Measurements from ENCODE around the gene TEAD3.
"Not testable (repeated sequence)": the region's sequence is repeated elsewhere in the genome, so short reads cannot be mapped to it uniquely, and the experiment has no call there.

The TEAD3 gene

DNA sequence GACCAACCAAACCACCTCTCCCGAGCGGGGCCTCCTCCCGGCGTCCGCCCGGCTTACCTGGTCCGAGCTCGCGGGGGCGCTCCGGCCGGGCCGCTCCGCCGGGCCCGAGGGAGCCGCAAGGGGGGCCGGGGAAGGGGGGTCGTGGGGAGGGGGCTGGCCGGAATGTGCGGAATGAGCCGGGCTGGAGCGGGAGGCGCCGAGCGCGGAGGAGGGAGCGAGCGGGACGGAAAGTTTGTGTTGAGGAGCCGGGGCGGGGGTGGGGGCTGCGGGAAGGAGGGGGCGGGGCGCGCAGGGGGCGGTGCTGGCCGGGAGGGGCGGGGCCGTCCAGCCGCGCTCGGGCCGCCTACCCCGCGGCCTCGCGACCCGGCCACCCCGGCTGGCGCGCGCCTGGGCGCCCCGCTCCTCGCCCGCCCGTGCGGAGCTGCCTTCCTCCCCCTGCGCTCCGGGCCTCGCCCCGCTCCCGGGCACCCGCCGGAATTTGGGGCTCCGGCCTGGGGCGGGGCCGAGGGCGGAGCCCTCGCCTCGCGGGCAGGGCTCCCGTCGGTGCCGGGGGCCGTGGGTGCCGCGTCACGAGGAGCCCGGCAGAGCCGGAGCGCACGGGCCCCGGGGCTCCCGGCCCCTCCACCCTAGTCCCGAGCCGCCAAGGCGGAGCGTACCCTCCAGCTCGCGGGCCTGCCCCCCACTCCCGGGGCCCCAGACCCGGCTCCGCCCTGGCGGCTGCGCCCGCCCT, at the start of gene TEAD3:
TSS of gene TEAD3 (minus strand) at position 239 of the 730 bp plus-strand sequence.
- peak in 3 of 4 experiments; percentile 20 to 26 (median 23) for DNase-seq

DNA sequence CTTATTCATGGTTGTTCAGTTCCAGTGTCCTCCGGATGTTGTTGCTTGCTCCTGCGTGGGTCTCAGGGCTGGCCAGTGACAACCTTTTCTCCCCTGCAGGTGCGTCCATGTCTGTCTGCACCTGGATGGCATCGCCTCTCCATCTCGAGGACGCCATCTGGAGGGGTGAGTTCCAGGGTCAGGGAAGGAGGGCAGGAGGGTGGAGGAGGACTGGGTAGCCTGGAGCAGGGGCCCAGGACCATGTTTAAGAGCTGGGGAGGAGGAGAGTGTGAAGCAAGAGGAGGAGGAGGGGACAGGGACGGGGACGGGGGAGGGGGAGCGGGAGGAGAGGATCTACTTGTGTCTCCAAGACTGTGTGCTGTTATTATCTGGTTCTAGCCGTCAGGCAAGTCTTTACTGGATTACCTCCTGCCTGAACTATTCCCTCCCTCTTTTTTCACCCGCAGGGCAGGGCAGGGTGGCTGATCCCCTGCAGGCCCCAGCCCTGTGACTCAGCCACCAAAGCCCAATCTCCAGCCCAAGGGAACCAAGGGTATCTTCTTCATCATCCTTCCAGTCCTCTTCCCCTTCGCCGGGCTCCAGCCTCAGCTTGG, 48.0 kb upstream of the TEAD3 start:
- DNase-seq = no peak

DNA sequence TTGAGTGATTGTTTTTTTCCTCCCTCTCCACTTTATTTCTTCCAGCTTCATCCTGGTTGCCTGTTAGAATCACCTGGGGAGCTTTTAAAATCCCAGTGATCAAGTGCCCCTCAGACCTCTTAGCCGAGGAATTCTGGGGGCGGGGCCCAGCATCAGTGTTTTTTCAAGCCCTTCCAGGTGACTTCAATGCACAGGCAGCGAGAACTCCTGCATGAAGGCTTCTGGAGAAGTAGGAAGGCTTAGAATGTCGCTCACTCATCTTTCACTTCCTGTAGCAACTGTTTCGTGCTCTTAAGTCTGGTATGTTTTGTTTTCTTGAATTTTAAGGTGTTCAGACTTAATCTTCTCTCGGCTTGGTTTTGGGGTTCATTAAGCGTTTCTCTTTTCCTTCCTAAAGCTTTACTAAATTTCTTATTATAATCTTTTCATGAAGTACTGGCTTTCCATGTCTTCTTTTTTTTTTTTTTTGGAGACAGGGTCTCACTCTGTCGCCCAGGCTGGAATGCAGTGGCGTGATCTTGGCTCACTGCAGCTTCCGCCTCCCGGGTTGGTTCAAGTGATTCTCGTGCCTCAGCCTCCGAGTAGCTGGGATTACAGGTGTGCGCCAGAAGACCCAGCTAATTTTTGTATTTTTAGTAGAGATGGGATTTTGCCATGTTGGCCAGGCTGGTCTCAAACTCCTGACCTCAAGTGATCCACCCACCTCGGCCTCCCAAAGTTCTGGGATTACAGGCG, 46.7 kb upstream of the TEAD3 start:
- no peak for DNase-seq

DNA sequence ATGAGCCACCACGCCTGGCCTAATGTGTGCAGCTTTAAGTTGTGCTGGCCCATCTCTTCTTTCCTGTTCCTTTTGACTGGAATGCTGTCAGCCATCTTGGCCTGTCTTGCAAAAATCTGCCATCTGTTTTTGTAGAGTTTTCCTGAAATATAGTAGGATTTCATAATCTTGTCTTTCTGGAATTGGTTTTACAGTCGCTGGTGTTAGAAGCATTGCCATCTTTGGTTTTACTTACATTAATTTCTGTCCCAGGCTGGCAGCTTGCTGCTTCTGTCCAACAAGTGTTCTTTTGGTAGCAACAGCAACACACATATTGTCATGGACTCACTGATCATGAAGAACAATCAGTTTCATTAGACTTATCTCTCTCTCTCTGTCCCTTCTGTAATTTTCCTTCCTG, 45.0 kb upstream of the TEAD3 start:
- DNase-seq = no peak

DNA sequence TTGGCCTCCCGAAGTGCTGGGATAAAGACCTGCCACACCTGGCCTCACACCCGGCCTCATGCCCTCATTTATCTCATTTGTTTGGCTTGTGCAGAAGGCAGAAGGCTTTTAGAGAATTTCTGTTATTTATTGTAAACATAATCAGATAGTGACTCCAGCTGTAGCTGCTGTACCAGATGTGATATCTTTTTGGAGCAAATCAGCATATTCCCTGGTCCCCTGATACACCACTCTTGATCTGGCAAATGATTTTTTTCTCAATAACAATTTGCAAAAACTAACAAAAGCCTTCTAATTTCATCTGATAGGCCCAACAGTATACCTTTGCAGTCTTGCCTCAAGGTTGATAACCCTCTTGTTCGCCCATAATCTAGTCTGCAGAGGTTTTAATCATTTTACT, 42.3 kb upstream of the TEAD3 start:
- DNase-seq = no peak

DNA sequence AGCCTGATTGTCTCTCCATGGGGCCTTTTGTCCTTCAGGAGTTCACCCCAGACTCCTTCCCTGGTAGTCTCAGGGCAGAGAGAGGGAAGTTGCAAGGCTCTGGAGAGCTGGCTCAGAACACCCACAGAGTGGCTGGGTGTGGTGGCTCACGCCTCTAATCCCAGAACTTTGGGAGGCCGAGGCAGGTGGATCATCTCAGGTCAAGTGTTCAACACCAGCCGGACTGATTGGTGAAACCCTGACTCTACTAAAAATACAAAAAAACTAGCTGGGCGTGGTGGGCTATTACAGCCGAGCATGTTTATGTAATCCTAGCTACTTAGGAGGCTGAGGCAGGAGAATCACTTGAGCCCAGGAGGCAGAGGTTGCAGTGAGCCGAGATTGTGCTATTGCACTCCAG, 39.0 kb upstream of the TEAD3 start:
- not testable (repeated sequence) for DNase-seq

DNA sequence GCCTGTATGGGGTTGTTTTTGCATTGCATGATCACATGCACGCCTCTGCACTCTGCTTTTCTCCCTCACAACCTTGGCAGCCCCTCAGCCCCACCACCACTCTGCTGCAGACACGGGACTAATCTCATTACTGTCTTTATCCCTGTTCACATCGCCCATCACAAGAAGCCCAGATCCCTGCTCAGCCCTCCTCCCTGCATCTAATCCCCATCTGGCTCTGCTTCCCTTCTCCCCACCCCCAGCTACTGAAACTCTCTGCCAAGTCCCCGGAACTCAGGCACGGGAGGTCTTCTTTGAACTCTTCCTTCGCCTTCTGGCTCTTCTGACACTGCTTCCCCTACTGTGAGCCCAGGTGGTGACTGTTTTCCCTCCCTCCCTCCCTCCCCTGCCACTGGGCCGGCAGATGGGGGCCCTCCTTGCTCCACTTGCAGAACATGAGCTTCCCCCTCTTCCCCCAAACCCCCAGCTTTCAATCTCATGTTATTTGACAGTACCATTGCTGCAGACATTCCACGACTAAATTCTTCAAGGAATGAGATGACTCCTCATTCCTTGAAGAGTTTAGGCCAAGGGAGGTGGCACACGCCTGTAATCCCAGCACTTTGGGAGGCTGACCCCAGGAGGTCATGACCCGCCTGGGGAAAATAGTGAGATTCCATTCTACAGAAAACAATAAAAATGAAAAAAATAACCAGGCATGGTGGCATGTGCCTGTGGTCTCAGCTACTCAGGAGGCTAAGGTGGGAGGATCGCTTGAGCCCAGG, 37.7 kb upstream of the TEAD3 start:
- no peak for DNase-seq

DNA sequence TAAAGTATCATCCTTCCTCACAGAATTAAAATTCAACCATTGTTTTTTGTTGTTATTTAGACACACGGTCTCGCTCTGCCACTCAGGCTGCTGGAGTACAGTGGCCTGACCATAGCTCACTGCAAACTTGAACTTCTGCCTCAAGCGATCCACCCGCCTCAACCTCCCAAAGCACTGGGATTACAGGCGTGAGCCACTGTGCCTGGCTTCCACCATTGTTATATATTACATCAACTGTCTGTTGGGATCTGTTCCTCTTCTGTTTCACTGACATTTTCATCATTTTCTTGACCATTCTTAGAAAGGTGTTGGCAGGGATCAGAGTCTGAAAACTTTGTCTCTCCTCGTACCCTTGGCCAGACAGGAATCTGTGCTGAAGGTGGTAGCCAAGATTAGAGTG, 37.1 kb upstream of the TEAD3 start:
- DNase-seq = no peak

DNA sequence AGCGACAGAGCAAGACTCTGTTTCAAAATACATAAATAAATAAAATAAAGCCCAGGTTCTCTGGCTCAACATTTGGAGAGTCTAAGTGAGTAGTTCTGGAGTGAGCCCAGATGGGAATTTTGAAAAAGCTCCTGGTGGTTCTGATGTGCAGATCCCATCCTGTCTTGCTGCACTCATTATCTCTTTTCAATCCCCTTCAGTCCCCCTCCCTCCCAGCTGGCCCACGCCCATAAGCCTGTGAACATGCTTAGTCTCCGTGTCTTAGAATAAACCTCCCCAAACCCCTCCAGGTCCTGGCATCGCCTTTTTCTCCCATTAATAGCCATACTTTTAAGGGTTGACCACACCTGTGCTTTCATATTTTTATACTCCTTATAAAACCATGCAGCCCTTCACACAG, 35.2 kb upstream of the TEAD3 start:
- no peak for DNase-seq

DNA sequence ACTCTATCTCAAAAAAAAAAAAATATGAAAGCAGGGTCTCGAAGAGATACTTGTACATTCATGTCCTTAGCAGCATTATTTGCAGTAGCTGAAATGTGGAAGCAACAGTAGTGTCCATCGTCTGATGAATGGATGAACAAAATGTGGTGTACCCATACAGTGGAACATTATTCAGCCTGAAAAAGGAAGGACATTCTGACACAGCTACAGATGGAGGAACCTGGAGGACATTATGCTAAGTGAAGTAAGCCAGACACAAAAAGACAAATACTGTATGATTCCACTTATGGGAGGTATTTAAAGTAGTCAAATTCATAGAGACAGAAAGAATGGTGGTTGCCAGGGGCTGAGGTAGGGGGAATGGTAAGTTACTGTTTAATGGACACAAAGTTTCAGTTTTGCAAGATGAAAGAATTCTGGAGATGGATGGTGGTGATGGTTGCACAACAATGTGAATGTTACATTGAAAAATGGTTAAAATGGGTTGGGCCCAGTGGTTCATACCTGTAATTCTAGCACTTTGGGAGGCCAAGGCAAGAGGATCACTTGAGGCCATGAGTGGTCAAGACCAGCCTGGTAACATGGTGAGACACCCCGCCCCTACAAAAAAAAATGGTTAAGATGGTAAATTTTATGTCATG, 27.6 kb upstream of the TEAD3 start:
- DNase-seq = no peak

DNA sequence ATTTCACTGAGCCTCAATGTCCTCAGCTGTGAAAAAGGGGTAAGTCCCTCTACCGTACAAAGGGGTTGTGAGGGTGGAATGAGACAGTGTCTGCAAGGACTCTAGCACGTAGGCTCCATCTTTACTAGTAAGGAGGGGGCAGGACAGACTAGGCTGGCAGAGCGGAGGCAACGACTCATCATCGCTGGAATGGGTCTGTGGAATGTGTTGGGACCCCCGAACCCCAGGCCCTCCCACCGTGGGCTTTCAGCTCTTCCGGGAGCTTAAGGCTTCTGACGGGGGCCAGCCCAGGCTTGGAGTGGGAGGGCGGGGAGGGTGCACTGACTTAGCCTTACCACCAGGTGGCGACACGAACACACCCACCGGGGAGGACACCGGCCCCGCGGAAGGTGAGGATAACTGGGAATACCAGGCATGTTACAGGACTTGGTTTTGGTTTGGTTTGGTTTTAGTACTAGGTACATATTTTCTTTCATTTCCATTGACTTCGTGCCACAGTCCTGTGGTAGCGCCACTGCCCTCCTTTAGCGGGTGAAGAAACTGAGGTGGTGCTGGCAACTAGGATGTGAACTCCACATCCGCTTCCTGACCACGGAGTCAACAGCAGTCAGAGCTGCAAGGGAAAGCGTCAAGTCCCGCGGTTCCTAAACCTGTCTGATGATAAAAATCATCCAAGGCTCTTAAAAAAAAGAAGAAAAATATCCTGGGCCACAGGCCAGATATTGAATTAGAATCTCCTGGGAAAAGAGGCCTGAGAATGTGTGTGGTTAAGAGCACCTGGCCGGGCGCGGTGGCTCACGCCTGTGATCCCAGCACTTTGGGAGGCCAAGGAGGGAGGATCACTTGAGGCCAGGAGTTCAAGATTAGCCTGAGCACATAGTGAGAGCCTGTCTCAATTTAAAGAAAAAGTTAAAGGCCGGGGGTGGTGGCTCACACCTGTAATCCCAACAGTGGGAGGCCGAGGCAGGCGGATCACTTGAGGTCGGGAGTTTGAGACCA, 26.1 kb upstream of the TEAD3 start:
- DNase-seq = peak; percentile 46 to 79 (median 62)

DNA sequence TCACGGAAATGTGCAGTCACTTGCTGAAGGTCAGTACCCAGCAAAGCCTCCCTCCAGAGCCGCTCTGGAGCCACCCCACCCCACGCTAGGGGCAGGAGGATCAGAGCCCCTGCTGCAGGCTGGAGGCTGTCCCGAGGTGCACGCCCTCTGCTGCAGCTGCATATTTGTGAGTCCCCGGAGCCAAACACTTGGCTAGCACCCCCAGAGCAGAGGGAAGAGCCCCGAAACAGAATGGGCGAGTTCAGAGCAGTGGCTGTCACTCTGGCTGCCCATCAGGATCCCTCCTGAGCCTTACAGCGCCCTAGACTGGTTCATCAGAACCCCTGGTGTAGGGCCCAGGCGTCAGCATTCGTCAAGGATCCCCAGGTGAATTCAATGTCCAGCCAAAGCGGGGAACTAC, 25.3 kb upstream of the TEAD3 start:
- no peak for DNase-seq

DNA sequence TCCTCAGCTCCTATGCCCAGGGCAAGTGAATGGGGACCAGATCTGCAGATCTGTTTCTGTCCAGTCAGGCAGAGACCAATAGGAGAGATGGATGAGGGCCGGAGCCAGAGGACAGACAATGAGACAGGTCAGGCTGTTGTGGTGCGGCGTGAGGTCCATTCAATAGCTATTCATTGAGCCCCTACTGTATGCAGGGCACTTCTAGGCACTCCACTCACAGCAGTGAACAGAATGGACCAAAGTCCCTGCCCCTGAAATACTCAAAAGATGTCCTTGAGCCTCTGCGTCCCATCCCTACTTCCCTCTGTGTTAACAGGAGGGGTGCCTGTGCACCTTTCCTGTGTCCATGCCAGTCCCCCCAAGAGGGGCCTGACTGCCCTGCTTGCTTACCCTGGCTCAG, 24.4 kb upstream of the TEAD3 start:
- DNase-seq = no peak

DNA sequence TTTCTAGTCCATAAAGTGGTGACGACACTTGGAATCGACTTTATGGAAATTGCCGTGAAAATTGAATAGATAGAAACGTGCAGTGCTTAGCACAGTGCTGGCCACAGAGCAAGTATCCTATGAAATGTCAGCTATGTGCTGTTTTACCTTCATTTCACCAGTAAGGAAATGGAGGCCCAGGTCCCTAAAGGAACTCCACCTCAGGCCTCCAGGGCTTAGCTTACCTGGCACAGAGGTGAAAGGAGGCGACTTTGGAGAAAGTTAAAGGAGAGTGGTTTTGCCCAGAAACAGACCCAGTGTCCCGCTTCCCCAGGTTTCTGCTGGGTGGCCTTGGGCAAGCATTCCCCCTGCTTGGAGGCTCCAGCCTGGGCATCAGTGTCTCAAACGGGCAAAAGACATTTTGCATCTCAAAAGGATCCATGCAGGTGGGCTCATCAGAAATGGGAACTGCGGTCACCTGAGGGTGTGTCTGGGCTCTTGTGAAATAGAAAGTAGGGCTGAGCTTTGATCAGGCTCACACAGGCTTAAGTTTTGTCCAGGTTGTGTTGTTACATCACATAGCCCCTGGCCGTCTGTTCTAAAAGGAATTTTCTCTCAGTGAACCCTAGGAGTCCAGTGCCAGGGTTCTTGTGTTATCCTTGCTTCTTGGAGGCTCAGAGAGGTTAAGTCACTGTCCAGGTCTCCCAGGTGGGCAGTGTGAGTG, 22.6 kb upstream of the TEAD3 start:
- DNase-seq = no peak

DNA sequence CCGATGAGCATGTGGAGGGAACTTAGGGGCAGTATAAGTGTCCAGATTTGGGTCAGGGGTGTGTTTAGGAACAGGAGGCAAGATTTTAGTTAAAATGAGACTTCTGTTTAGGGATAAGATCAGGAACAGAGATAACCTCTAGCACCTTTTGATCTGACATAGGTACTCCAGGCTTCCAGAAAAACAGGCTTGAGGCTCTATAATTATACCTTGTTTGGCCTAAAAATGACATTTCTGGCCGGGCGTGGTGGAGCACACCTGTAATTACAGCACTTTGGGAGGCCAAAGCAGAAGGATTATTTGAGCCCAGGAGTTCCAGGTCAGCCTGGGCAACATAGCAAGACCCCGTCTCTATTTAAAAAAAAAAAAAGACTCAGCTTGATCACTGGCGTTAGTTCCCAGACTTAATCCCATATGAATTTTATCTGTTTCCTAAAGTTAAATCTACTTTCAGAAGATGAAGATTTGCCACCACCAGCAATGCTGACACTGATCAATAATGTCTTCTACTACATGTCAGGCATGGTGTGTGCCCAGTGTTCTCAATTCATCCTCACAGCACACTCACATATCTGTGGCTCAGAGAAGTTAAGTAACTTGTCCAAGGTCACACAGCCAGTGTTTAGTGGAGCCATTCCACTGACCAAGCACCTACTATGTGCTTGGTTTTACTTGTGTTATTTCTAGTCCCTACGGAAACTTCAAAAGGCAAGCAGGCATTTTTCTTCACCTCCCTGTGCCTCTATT, 21.9 kb upstream of the TEAD3 start:
- DNase-seq = no peak

DNA sequence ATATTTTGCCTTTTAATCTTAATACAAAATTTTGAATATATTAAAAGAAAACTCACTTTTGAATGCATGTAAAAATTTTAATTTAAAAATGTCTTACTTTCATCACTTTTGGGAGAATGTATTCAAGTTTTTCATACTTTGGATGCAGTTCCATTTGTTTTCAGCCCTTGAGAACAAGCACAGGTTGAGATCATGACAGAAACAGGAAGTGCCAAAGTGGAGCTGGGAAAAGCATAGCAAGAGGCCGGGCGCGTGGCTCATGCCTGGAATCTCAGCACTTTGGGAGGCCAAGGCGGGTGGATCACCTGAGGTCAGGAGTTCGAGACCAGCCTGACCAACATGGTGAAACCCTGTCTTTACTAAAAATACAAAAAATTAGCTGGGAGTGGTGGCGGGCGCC, 21.1 kb upstream of the TEAD3 start:
- DNase-seq = not testable (repeated sequence)

DNA sequence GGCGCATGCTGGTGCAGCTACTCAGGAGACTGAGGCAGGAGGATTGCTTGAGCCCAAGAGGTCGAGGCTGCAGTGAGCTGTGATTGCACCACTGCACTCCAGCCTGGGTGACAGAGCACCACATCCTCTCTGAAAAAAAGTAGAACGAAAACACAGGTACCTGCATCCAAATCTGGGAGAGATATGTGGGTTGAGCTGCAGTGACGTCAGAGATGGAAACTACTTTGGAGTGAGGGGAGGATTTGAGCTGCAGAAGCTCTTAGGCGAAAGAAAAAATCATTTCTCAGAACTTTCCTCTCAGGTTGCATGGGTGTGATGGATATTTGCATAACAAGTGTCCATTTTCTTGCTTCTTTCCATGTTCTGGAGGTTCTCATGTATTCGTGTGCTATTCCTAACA, 19.8 kb upstream of the TEAD3 start:
- DNase-seq = no peak

DNA sequence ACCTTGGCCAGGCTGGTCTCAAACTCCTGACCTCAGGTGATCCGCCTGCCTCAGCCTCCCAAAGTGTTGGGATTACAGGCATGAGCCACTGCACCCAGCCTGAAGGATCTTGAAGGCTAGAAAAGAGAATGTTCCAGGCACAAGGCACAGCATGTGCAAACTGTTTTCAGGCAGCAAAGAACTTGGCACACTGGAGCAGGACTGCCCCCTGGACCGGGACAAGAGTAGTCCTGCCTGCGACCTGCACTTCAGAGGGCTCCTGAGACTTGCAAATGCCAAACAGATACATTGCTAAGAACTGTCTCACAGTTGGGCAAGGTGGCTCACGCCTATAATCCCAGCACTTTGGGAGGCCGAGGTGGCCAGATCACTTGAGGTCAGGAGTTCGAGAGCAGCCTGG, 19.1 kb upstream of the TEAD3 start:
- DNase-seq = not testable (repeated sequence)

DNA sequence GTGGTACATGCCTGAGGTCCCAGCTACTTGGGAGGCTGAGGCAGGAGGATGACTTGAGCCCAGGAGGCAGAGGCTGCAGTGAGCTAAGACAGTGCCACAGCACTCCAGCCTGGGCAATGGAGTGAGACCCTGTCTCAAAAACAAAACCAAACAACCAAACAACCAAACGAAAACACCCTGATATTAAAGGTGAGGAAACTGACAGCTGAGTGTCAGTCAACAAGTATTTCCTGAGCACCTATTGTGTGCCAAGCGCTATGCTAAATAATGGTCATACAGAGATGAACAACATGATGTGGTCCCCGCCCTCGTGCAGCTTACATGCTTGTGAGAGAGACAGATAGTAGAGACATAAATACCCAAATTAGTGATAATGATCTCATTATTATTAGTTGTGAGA, 17.7 kb upstream of the TEAD3 start:
- no peak for DNase-seq

DNA sequence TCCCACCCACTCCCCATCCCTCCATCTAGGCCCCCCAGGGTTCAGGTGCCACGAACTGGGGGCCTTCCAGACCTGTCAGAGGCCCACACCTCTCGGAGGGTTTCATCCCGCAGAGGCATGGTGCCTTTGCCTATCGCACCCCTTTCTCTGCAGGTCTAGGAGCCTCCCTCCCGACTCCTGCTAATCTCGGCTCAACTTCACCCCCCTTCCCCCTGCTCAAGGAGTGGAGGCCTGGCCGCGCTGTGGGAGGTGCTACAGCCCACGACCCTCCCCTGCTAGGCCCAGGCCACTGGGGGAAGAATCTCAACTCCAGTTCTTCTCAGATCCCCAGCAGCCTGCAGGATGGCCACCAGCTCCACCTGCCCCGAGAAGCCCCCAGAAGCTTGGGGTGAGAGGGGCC, 15.9 kb upstream of the TEAD3 start, which contains the start of gene TULP1:
TSS of gene TULP1 (minus strand) at position 157 of the 400 bp plus-strand sequence. CDS start at position 119, 38 bp downstream.
- no peak for DNase-seq

Data from activated CD4-positive, CD25-positive, alpha-beta regulatory T cell (primary cell).